ENCODE measurements around the gene ADH1B. TPM values are rescaled to one million over a fixed set of nuclear protein-coding genes. Genes with fewer than 3 reads are reported as not detected.

The ADH1B gene
- total and polyA plus RNA-seq, 2 of the 4 experiments (the other 2 are of a cell fraction): 0.36 to 0.46 TPM

- Histone ChIP-seq H2AK5ac (ENCODE audit: low read depth, low read length) (no peak overlapping the region), H3K23ac (ENCODE audit: low read depth, low read length) (no peak overlapping the region), H3K4me3 (ENCODE audit: insufficient read depth, low read depth, low read length) (no peak overlapping the region), H3K9me1 (ENCODE audit: insufficient read depth, low read length) (no peaks in the 10 kb centered on the region), H4K8ac (ENCODE audit: low read depth in 2 of 2, low read length in 2 of 2) (no peak overlapping the region), H3K9ac (ENCODE audit: low read depth, low read length) (no peak overlapping the region), H3K27ac (ENCODE audit: insufficient read depth, low read length) (no peak overlapping the region), H4K5ac (ENCODE audit: low read depth, low read length) (peak overlapping the region; percentile 69; the same call in 1 of the 2 replicates), H3K36me3 (ENCODE audit: control insufficient read depth, insufficient read depth, low read length) (no peaks in the 10 kb centered on the region), H4K20me1 (ENCODE audit: insufficient read depth, low read length) (no peaks in the 10 kb centered on the region), H2BK120ac (ENCODE audit: low read depth, low read length) (no peak overlapping the region), H3K4ac (ENCODE audit: low read depth, low read length) (no peak overlapping the region), H3K9me3 (ENCODE audit: control insufficient read depth, insufficient read depth, low read length) (peaks cover 3% of the 10 kb centered on the region; the same call in 1 of the 2 replicates), H3K56ac (ENCODE audit: extremely low read depth, insufficient read depth, low read length) (no peak overlapping the region), H2BK20ac (ENCODE audit: low read depth, low read length) (no peak overlapping the region), H3K14ac (replicated peaks; ENCODE audit: low read depth, low read length) (no peak overlapping the region), H3K18ac (ENCODE audit: low read depth, low read length) (no peak overlapping the region; the same call in 1 of the 2 replicates), H4K91ac (ENCODE audit: insufficient read depth, low read depth, low read length) (no peak overlapping the region), H2AFZ (replicated peaks; ENCODE audit: low read length, poor library complexity) (no peak overlapping the region), H3K27me3 (ENCODE audit: control insufficient read depth, insufficient read depth, low read length) (no peaks in the 10 kb centered on the region), H3K4me1 (ENCODE audit: control insufficient read depth, insufficient read depth, low read length) (peaks cover 2% of the 10 kb centered on the region; the same call in 1 of the 2 replicates), H3K79me1 (ENCODE audit: low read depth in 1 of 2, low read length in 2 of 2) (no peaks in the 10 kb centered on the region), H2BK5ac (ENCODE audit: low read depth, low read length, poor library complexity, severe bottlenecking) (no peak overlapping the region), H2BK15ac (ENCODE audit: low read depth, low read length) (no peak overlapping the region), H2AK9ac (replicated peaks; ENCODE audit: low read depth, low read length, poor library complexity) (no peak overlapping the region), H3K4me2 (ENCODE audit: low read depth, low read length) (no peak overlapping the region)
- intact Hi-C loops (cut with micrococcal nuclease) (no loop called here), dilution Hi-C loops (cut with HindIII; ENCODE audit: low sequenced_read_pairs, unreplicated experiment) (no loop called here), in situ Hi-C loops (cut with MboI; ENCODE audit: low sequenced_read_pairs) (no loop called here)
- CTCF ChIA-PET: no interaction called here
- POLR2A ChIA-PET (ENCODE audit: unreplicated experiment): no interaction called here
- no TSS peak for BruUV-seq (replicated peaks)
- ATAC-seq (ENCODE audit: low read depth) (peak; percentile 68), DNase-seq (no peak)
- TF ChIP-seq SMC3 (IDR thresholded peaks at IDR 0.05; ENCODE audit: low read depth, low read length) (no peak), ELK1 (IDR thresholded peaks at IDR 0.05; ENCODE audit: borderline replicate concordance, low read depth, low read length) (no peak), RCOR1 (IDR thresholded peaks at IDR 0.05; ENCODE audit: insufficient replicate concordance, low read length) (no peak), FOS (IDR thresholded peaks at IDR 0.05; ENCODE audit: low read depth, low read length) (no peak), USF2 (IDR thresholded peaks at IDR 0.05; ENCODE audit: low read depth, low read length) (no peak), CEBPB (IDR thresholded peaks at IDR 0.05; ENCODE audit: low read depth, low read length) (no peak), NFE2L2 (IDR thresholded peaks at IDR 0.05; ENCODE audit: low read depth, low read length) (no peak), MXI1 (IDR thresholded peaks at IDR 0.05; ENCODE audit: borderline replicate concordance, low read depth, low read length) (no peak), RAD21 (IDR thresholded peaks at IDR 0.05; ENCODE audit: low read length) (no peak), CTCF (conservative IDR thresholded peaks at IDR 0.05; ENCODE audit: low read depth, low read length) (no peak), RFX5 (IDR thresholded peaks at IDR 0.05; ENCODE audit: low read depth, low read length) (no peak), CHD1 (IDR thresholded peaks at IDR 0.05; ENCODE audit: low read depth, low read length) (no peak), MAZ (IDR thresholded peaks at IDR 0.05; ENCODE audit: borderline replicate concordance, low read depth, low read length) (no peak), BHLHE40 (IDR thresholded peaks at IDR 0.05; ENCODE audit: low read depth, low read length) (no peak), POLR2A (IDR thresholded peaks at IDR 0.05; ENCODE audit: low read depth, low read length) (no peak)
These were observed 56.3 kb downstream of the ADH1B start for GRCh38 chr4:99264927-99265326.
